Breast epithelium (tissue), 4 donors: ENCODE results near the gene MOSMO. TPM values are rescaled to one million over a fixed set of nuclear protein-coding genes. Genes with fewer than 3 reads are reported as not detected.
"Not testable (repeated sequence)": the region's sequence is repeated elsewhere in the genome, so short reads cannot be mapped to it uniquely, and the experiment has no call there.

Experiments used
- DNase-seq, 2 donors: peaks; one replicate each; pipeline ENCODE4 v3.0.0-alpha.2; 2019; ENCODE audit warnings: low spot score in 2 of 2
- H3K27ac ChIP-seq, 2 donors: fragments of 200-600 bp; sonication (generic) in 1 of 2; one replicate each; pipeline ENCODE4 v1.5.1; 2016 to 2019; ENCODE audit warnings: mild to moderate bottlenecking in 1 of 2
- H3K27me3 ChIP-seq, 2 donors: fragments of 200-600 bp; sonication (generic) in 1 of 2; one replicate each; pipeline versions ENCODE4 v1.5.1 to v1.6.0; 2017 to 2019; ENCODE audit warnings: control low read depth in 1 of 2, mild to moderate bottlenecking in 1 of 2
- H3K36me3 ChIP-seq: fragments of 200-600 bp; one replicate; pipeline ENCODE4 v1.5.1; 2019
- H3K4me1 ChIP-seq, 2 donors: fragments of 200-600 bp; sonication (generic); one replicate each; pipeline ENCODE4 v1.5.1; 2016 to 2019; ENCODE audit warnings: control low read depth in 1 of 2
- H3K4me3 ChIP-seq, 3 donors: fragments of 200-600 bp; sonication (generic); 1 replicate in 2 of 3; 2 replicates in 1 of 3; pipeline ENCODE4 v1.5.1; 2016 to 2019; ENCODE audit warnings: mild to moderate bottlenecking in 3 of 3, moderate library complexity in 2 of 3
- H3K9me3 ChIP-seq, 2 donors: fragments of 200-600 bp; sonication (generic) in 1 of 2; one replicate each; pipeline ENCODE4 v1.5.1; 2016 to 2019; ENCODE audit warnings: control low read depth in 1 of 2
- CTCF ChIP-seq, 3 donors: fragments of 450-650 bp; IDR thresholded peaks; one replicate each; pipeline ENCODE4 v1.5.1; 2016 to 2017; ENCODE audit warnings: antibody characterized with exemption in 3 of 3, mild to moderate bottlenecking in 3 of 3, moderate library complexity in 3 of 3
- POLR2A ChIP-seq: fragments of 450-650 bp; IDR thresholded peaks from one replicate; pipeline ENCODE4 v1.6.1; 2016; ENCODE audit warnings: antibody characterized with exemption, mild to moderate bottlenecking, moderate library complexity
- POLR2AphosphoS5 ChIP-seq, 3 donors: sonication (generic); formaldehyde crosslinking; IDR thresholded peaks; one replicate each; pipeline ENCODE4 v1.6.1; 2017; ENCODE audit warnings: antibody characterized with exemption in 3 of 3
- intact Hi-C: fragments of 100-400 bp; cut with DNase I; formaldehyde crosslinking; loops from one replicate; pipeline ENCODE4 v1.15.1; 2023; ENCODE audit warnings: low total_unique reads
- total RNA-seq, 3 donors: library from RNA; depleted of rRNA; stranded (reverse); fragments of >200 nt; gene quantifications; one replicate each; pipeline ENCODE4 v1.1.0, GENCODE V29; 2016

MOSMO gene
- total RNA-seq, 3 donors from 2014 or later = 19.7 to 31.5 (median 29.5) TPM

DNA sequence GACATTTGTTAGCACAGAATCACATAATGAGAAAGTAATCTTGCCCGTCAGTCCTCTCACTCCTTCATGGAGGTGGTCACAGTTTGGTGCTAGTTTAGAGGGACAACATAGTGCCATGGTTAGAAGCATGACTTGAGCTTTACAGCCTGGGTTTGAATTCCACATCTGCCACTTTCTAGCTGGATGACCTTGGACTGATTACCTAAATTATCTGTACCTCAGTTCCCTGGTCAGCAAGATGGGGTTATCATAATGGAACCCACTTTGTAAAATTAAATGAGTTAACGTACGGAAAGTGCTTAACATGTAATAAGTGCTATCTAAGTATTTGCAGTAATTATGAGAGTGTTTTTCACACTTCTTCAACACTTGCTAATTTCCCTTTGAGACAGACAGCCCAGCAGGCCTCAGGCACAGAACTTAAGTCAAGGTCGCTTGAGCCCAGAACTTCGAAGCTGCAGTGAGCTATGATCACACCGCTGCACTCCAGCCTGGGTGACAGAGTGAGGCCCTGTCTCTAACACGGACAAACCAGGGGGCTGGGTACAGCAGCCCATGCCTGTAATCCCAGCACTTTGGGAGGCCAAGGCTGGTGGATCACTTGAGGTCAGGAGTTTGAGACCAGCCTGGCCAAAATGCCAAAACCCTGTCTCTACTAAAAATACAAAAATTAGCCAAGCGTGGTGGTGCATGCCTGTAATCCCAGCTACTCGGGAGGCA lies 91.5 kb downstream of the MOSMO start:
- no peaks in the 10 kb centered on the region for H3K4me1 ChIP-seq
- H3K9me3 ChIP-seq = no peaks in the 10 kb centered on the region
- no peak for DNase-seq
- intact Hi-C loops = no loop called here
- H3K27ac ChIP-seq = no peak overlapping the region
- H3K4me3 ChIP-seq = no peak overlapping the region
- no peaks in the 10 kb centered on the region for H3K36me3 ChIP-seq
- no peaks in the 10 kb centered on the region for H3K27me3 ChIP-seq
- TF ChIP-seq CTCF (IDR thresholded peaks at IDR 0.05) = no peak
- TF ChIP-seq POLR2A = no peak
- no peak for TF ChIP-seq POLR2AphosphoS5 (IDR thresholded peaks at IDR 0.05)

- Histone ChIP-seq H3K27ac (no peak overlapping the region), H3K4me3 (no peak overlapping the region), H3K4me1 (no peaks in the 10 kb centered on the region), H3K27me3 (no peaks in the 10 kb centered on the region), H3K36me3 (no peaks in the 10 kb centered on the region), H3K9me3 (no peaks in the 10 kb centered on the region)
- TF ChIP-seq CTCF (IDR thresholded peaks at IDR 0.05) (no peak), POLR2A (no peak), POLR2AphosphoS5 (IDR thresholded peaks at IDR 0.05) (no peak)
- intact Hi-C loops = no loop called here
- no peak for DNase-seq
These were observed 95.5 kb downstream of the MOSMO start for GRCh38 chr16:22103441-22103840.

DNA sequence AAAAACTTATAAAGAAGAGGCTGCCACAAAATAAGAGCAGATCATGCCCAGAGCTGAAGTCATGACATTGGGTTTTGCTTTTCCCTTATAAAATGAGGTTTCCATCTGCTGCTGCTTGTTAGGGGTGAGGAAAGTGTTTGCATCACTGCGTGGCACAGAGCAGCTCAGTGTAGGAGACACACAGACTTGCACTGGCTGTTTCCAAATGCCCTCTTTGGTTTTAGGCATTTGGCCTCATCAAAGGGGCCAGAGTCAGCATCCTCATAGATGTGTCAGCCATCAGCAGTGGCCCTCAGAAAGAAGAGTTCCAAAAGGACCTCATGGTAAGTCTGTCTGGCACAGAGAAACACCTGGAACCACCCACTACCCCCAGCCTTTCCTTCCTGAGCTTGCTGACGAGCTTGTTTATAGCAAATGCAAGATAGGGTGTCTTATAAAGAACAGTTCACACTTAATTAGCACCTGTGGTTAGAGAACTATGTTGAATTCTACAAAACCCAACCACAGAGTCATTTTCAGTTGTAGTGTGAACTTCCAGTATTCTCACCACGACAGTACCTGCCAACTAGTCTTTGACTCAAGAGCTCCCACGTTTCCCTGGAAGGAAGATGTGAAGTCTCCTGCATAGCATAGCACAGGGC lies 101.5 kb downstream of the MOSMO start:
- H3K4me3 ChIP-seq = no peak overlapping the region
- no peaks in the 10 kb centered on the region for H3K4me1 ChIP-seq
- no peak for DNase-seq
- intact Hi-C loops = no loop called here
- no peaks in the 10 kb centered on the region for H3K27me3 ChIP-seq
- no peaks in the 10 kb centered on the region for H3K9me3 ChIP-seq
- no peak overlapping the region for H3K27ac ChIP-seq
- TF ChIP-seq CTCF (IDR thresholded peaks at IDR 0.05) (no peak), POLR2AphosphoS5 (IDR thresholded peaks at IDR 0.05) (no peak), POLR2A (no peak)
- no peaks in the 10 kb centered on the region for H3K36me3 ChIP-seq

DNA sequence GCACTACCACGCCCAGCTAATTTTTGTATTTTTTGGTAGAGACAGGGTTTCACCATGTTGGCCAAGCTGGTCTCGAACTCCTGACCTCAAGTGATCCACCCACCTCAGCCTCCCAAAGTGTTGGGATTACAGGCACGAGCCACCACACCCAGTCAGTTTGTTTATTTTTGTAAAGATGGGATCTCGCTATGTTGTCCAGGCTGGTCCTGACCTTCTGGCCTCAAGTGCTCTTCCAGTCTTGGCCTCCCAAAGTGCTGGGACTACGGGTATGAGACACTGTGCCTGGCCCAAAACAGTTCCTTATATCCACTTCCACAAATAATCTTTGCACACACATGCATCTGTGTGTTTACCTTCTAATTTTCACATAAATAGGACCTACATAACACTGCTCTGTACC lies 103.7 kb downstream of the MOSMO start:
- H3K4me3 ChIP-seq, DNase-seq, intact Hi-C loops, H3K27me3 ChIP-seq, H3K9me3 ChIP-seq, H3K27ac ChIP-seq, H3K36me3 ChIP-seq, H3K4me1 ChIP-seq: not testable (repeated sequence)

GRCh38 chr16:22116095-22116700 lies 108.3 kb downstream of the MOSMO start:
- intact Hi-C loops = no loop called here
- no peak overlapping the region for H3K27ac ChIP-seq
- no peak for TF ChIP-seq POLR2A
- no peak for TF ChIP-seq CTCF (IDR thresholded peaks at IDR 0.05)
- TF ChIP-seq POLR2AphosphoS5 (IDR thresholded peaks at IDR 0.05) = no peak
- DNase-seq = no peak
- H3K27me3 ChIP-seq = no peaks in the 10 kb centered on the region
- H3K36me3 ChIP-seq = no peaks in the 10 kb centered on the region
- H3K9me3 ChIP-seq = no peaks in the 10 kb centered on the region
- H3K4me3 ChIP-seq = no peak overlapping the region
- no peaks in the 10 kb centered on the region for H3K4me1 ChIP-seq
